GM18519 (cell line): Measurements from ENCODE around the gene CEACAM4.
"Not testable (repeated sequence)": the region's sequence is repeated elsewhere in the genome, so short reads cannot be mapped to it uniquely, and the experiment has no call there.

ENCODE experiments used
- ATAC-seq: cut with Tn5 transposase; IDR thresholded peaks from one replicate; pipeline ENCODE4 v1.9.1; 2021; ENCODE audit warnings: mild to moderate bottlenecking, moderate library complexity; ENCODE audit not compliant: unreplicated experiment, low FRiP score

Gene CEACAM4

GRCh38 chr19:41626877-41627276, at the start of gene CEACAM4:
Gene CEACAM4 (minus strand): TSS chr19:41627074. CDS start chr19:41626963, 111 bp downstream.
- no peak for ATAC-seq

GRCh38 chr19:41671486-41671885, 44.6 kb upstream of the CEACAM4 start:
- no peak for ATAC-seq

GRCh38 chr19:41670755-41671154, 43.9 kb upstream of the CEACAM4 start:
- ATAC-seq, result no peak

- ATAC-seq, result no peak
Measured at GRCh38 chr19:41668315-41668714, 41.4 kb upstream of the CEACAM4 start.

- no peak for ATAC-seq
Measured at GRCh38 chr19:41666075-41666474, 39.2 kb upstream of the CEACAM4 start.

- no peak for ATAC-seq
Measured at GRCh38 chr19:41657157-41657556, 30.3 kb upstream of the CEACAM4 start.

- ATAC-seq, result not testable (repeated sequence)
Measured at GRCh38 chr19:41656756-41657155, 29.9 kb upstream of the CEACAM4 start.

- ATAC-seq, result no peak
Measured at GRCh38 chr19:41652250-41652649, 25.4 kb upstream of the CEACAM4 start.

GRCh38 chr19:41649827-41650226, 23.0 kb upstream of the CEACAM4 start:
- no peak for ATAC-seq

- ATAC-seq, result no peak
Measured at GRCh38 chr19:41646589-41647204, 19.8 kb upstream of the CEACAM4 start.

- ATAC-seq, result no peak
Measured at GRCh38 chr19:41641879-41642485, 15.1 kb upstream of the CEACAM4 start.

- ATAC-seq, result no peak
Measured at GRCh38 chr19:41638641-41639081, 11.8 kb upstream of the CEACAM4 start.

GRCh38 chr19:41637484-41637883, 10.6 kb upstream of the CEACAM4 start:
- ATAC-seq, result no peak

GRCh38 chr19:41627966-41628675, 1.2 kb upstream of the CEACAM4 start:
- no peak for ATAC-seq

GRCh38 chr19:41626278-41626677, 596 bp downstream of the CEACAM4 start:
- ATAC-seq, result no peak

- no peak for ATAC-seq
Measured at GRCh38 chr19:41624937-41625336, 1.9 kb downstream of the CEACAM4 start.

GRCh38 chr19:41624515-41624914, 2.4 kb downstream of the CEACAM4 start:
- no peak for ATAC-seq

- no peak for ATAC-seq
Measured at GRCh38 chr19:41623360-41623759, 3.5 kb downstream of the CEACAM4 start.

GRCh38 chr19:41621654-41622053, 5.2 kb downstream of the CEACAM4 start:
- no peak for ATAC-seq

GRCh38 chr19:41621226-41621625, 5.6 kb downstream of the CEACAM4 start:
- no peak for ATAC-seq

GRCh38 chr19:41620171-41620570, 6.7 kb downstream of the CEACAM4 start:
- ATAC-seq, result no peak
